ENCODE measurements around the gene TCOF1.

Gene TCOF1

GRCh38 chr5:150391064-150391834 is 33.8 kb downstream of the TCOF1 start:
- DNase-seq (ENCODE audit: low read depth in 1 of 2, low spot score in 1 of 2), result no peak

- DNase-seq (ENCODE audit: low read depth in 1 of 2, low spot score in 1 of 2), result no peak
Observed at GRCh38 chr5:150391986-150392385, 34.5 kb downstream of the TCOF1 start.

- DNase-seq (ENCODE audit: low read depth in 1 of 2, low spot score in 1 of 2), result no peak
Observed at GRCh38 chr5:150392680-150393079, 35.2 kb downstream of the TCOF1 start.

GRCh38 chr5:150393096-150393645 is 35.7 kb downstream of the TCOF1 start:
- no peak for DNase-seq (ENCODE audit: low read depth in 1 of 2, low spot score in 1 of 2)

GRCh38 chr5:150394131-150394530 is 36.6 kb downstream of the TCOF1 start:
- no peak for DNase-seq (ENCODE audit: low read depth in 1 of 2, low spot score in 1 of 2)

- DNase-seq (ENCODE audit: low read depth in 1 of 2, low spot score in 1 of 2), result no peak
Observed at GRCh38 chr5:150394912-150395687, 37.6 kb downstream of the TCOF1 start.

- DNase-seq (ENCODE audit: low read depth in 1 of 2, low spot score in 1 of 2), result no peak
Observed at GRCh38 chr5:150395688-150395975, 38.1 kb downstream of the TCOF1 start.

GRCh38 chr5:150396267-150396666 is 38.8 kb downstream of the TCOF1 start:
- no peak for DNase-seq (ENCODE audit: low read depth in 1 of 2, low spot score in 1 of 2)

GRCh38 chr5:150397146-150397781 is 39.8 kb downstream of the TCOF1 start:
- no peak for DNase-seq (ENCODE audit: low read depth in 1 of 2, low spot score in 1 of 2)

GRCh38 chr5:150397782-150398721 is 40.6 kb downstream of the TCOF1 start:
- DNase-seq (ENCODE audit: low read depth in 1 of 2, low spot score in 1 of 2), result no peak

- DNase-seq (ENCODE audit: low read depth in 1 of 2, low spot score in 1 of 2), result no peak
Observed at GRCh38 chr5:150398722-150399523, 41.4 kb downstream of the TCOF1 start.

GRCh38 chr5:150399524-150400211 is 42.2 kb downstream of the TCOF1 start:
- no peak for DNase-seq (ENCODE audit: low read depth in 1 of 2, low spot score in 1 of 2)

- DNase-seq (ENCODE audit: low read depth in 1 of 2, low spot score in 1 of 2), result no peak
Observed at GRCh38 chr5:150400316-150401075, 43.0 kb downstream of the TCOF1 start.

GRCh38 chr5:150401076-150401375 is 43.5 kb downstream of the TCOF1 start:
- DNase-seq (ENCODE audit: low read depth in 1 of 2, low spot score in 1 of 2), result no peak

- no peak for DNase-seq (ENCODE audit: low read depth in 1 of 2, low spot score in 1 of 2)
Observed at GRCh38 chr5:150401376-150402228, 44.1 kb downstream of the TCOF1 start.

- no peak for DNase-seq (ENCODE audit: low read depth in 1 of 2, low spot score in 1 of 2)
Observed at GRCh38 chr5:150402229-150402773, 44.8 kb downstream of the TCOF1 start.

GRCh38 chr5:150402901-150403342 is 45.4 kb downstream of the TCOF1 start:
- no peak for DNase-seq (ENCODE audit: low read depth in 1 of 2, low spot score in 1 of 2)

GRCh38 chr5:150404121-150404520 is 46.6 kb downstream of the TCOF1 start:
- no peak for DNase-seq (ENCODE audit: low read depth in 1 of 2, low spot score in 1 of 2)

Measured in activated T-helper 1 cell treated with anti-CD3 and anti-CD28 coated beads, Interleukin-2, amount 50 U/mL, for 16 hours (primary cell).